Stimulated activated CD4-positive, alpha-beta T cell treated with anti-CD3 and anti-CD28 coated beads, Interleukin-12 subunit alpha, Interleukin-12 subunit beta, amount 100 ng/mL, for 48 hours (primary cell): ENCODE results near the gene CDH4.

Source experiments
- DNase-seq, 3 donors: peaks; one replicate each; pipeline ENCODE4 v3.0.0-alpha.2; 2020; ENCODE audit warnings: low read depth in 2 of 3, low spot score in 1 of 3

CDH4 gene

GRCh38 chr20:61325718-61326117 is 73.7 kb downstream of the CDH4 start:
- no peak for DNase-seq

GRCh38 chr20:61328911-61329558 is 77.0 kb downstream of the CDH4 start:
- DNase-seq: no peak

GRCh38 chr20:61330441-61330840 is 78.4 kb downstream of the CDH4 start:
- DNase-seq: no peak

GRCh38 chr20:61331543-61331942 is 79.5 kb downstream of the CDH4 start:
- DNase-seq: no peak

GRCh38 chr20:61332016-61332975 is 80.2 kb downstream of the CDH4 start:
- no peak for DNase-seq

- no peak for DNase-seq
Measured at GRCh38 chr20:61333484-61334108, 81.5 kb downstream of the CDH4 start.

- no peak for DNase-seq
Measured at GRCh38 chr20:61340157-61340556, 88.1 kb downstream of the CDH4 start.

- DNase-seq: no peak
Measured at GRCh38 chr20:61341605-61342004, 89.5 kb downstream of the CDH4 start.

GRCh38 chr20:61343934-61344333 is 91.9 kb downstream of the CDH4 start:
- DNase-seq: no peak

GRCh38 chr20:61345656-61346055 is 93.6 kb downstream of the CDH4 start:
- no peak for DNase-seq

- DNase-seq: no peak
Measured at GRCh38 chr20:61346996-61347395, 94.9 kb downstream of the CDH4 start.

- no peak for DNase-seq
Measured at GRCh38 chr20:61347443-61347842, 95.4 kb downstream of the CDH4 start.

- no peak for DNase-seq
Measured at GRCh38 chr20:61349447-61350165, 97.5 kb downstream of the CDH4 start.

GRCh38 chr20:61350500-61351250 is 98.6 kb downstream of the CDH4 start:
- no peak for DNase-seq

GRCh38 chr20:61352346-61353260 is 100.5 kb downstream of the CDH4 start:
- no peak for DNase-seq

GRCh38 chr20:61353261-61354000 is 101.4 kb downstream of the CDH4 start:
- no peak for DNase-seq

- no peak for DNase-seq
Measured at GRCh38 chr20:61354001-61354390, 101.9 kb downstream of the CDH4 start.

- no peak for DNase-seq
Measured at GRCh38 chr20:61354501-61354900, 102.4 kb downstream of the CDH4 start.
